ENCODE results near the gene TCP11X1.
"Not testable (repeated sequence)": the region's sequence is repeated elsewhere in the genome, so short reads cannot be mapped to it uniquely, and the experiment has no call there.

Gene TCP11X1

DNA sequence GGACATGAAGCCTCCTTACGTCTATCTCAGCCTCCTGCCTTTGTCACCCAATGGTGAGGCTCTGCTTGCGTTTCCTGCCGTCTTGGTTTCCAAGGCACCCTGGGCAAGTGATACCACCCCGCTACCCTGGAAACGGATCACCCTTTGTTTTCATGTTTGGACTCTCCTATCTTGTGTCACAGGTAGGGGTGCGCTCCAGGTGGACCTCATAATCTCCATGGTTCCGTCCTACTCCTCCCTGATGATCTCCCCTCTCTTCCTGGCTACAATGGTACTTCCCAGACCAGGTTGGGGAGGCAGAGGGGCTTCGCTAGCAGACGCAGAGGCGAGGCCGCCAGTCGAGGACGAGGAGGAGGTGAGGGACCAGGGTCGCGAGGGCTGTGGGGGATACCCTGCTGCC is at the start of gene TCP11X1:
TSS of gene TCP11X1 (plus strand) at position 316 of the 400 bp plus-strand sequence.
- DNase-seq (ENCODE audit: low read depth in 2 of 2, low spot score in 1 of 2) = not testable (repeated sequence)

- DNase-seq (ENCODE audit: low read depth in 2 of 2, low spot score in 1 of 2) = no peak
Observed at GRCh38 chrX:102185967-102186720, 29.0 kb upstream of the TCP11X1 start.

- not testable (repeated sequence) for DNase-seq (ENCODE audit: low read depth in 2 of 2, low spot score in 1 of 2)
Observed at GRCh38 chrX:102207940-102208339, 7.2 kb upstream of the TCP11X1 start.

GRCh38 chrX:102216497-102216896 is 1.4 kb downstream of the TCP11X1 start:
- not testable (repeated sequence) for DNase-seq (ENCODE audit: low read depth in 2 of 2, low spot score in 1 of 2)

GRCh38 chrX:102235678-102236077 is 20.6 kb downstream of the TCP11X1 start:
- not testable (repeated sequence) for DNase-seq (ENCODE audit: low read depth in 2 of 2, low spot score in 1 of 2)

GRCh38 chrX:102240265-102240664 is 25.2 kb downstream of the TCP11X1 start:
- DNase-seq (ENCODE audit: low read depth in 2 of 2, low spot score in 1 of 2) = not testable (repeated sequence)

DNA sequence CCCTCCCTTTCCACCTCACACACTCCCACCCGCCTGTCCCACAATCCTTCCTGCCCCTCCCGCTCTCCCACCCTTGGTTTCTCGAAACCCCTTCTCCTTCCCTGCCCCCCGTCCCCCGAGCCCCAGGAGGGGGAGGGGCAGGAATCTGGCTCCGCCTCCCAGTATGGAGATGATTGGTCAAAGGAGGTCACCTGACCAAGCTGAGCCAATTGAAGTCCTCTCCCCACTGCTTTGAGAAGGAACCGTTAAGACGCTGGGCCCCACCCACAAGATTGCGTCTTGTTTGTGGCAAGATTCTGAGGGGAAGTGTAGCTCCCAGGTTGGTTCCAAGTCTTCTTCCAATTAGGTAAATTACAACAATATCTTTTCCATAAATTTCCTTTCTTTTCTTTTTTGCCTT is 31.8 kb downstream of the TCP11X1 start, which contains the start of gene NXF2:
TSS of gene NXF2 (plus strand) at position 275 of the 400 bp plus-strand sequence. CDS start 59,912 bp downstream, outside the sequence.
- DNase-seq (ENCODE audit: low read depth in 2 of 2, low spot score in 1 of 2) = not testable (repeated sequence)

DNA sequence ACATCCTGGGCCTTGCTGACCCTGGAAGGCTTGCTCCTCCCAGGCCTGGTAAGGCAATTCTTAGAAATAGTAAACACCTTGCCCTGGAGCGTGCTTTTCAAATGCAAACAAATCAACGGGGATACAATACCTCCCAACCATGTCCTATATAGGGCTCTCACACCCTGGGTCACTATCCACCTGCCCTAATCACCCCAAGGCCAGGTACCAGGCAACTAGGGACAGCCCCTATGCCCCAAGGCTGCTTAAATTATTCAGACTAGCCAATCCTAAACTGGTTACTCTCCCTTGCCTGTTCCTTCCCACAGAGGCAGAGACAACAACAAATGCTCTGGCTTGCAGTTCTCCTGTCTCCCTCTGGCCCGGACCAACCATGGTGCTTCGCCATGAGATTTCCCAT is 57.1 kb downstream of the TCP11X1 start:
- DNase-seq (ENCODE audit: low read depth in 2 of 2, low spot score in 1 of 2) = not testable (repeated sequence)
